ENCODE measurements around the gene DEFB112.

Gene DEFB112, protein sequence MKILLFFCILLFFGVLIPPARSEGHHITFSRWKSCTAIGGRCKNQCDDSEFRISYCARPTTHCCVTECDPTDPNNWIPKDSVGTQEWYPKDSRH

GRCh38 chr6:50049829-50050228 is at the start of gene DEFB112:
TSS of gene DEFB112 (minus strand) at chr6:50049929. CDS start at chr6:50049869, 60 bp downstream.
- no peak for DNase-seq (ENCODE audit: low read depth in 1 of 2, low spot score in 1 of 2)

DNA sequence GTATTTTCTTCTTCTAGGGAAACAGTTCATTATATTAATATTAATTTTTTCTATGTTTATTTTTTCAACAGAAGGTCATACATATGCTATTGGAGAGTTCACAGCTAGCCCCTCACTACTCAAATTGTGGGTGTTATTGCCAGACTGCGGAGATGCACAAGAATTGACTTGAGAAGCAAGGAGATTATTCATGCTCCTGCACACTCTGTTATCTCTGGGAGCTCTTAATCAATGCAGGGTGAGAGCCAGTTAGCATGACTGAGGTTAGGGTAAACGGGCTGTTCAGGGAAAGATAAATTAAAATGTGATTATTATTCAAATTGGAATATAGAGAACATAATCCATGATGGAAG is 48.9 kb upstream of the DEFB112 start:
- no peak for DNase-seq (ENCODE audit: low read depth in 1 of 2, low spot score in 1 of 2)

DNA sequence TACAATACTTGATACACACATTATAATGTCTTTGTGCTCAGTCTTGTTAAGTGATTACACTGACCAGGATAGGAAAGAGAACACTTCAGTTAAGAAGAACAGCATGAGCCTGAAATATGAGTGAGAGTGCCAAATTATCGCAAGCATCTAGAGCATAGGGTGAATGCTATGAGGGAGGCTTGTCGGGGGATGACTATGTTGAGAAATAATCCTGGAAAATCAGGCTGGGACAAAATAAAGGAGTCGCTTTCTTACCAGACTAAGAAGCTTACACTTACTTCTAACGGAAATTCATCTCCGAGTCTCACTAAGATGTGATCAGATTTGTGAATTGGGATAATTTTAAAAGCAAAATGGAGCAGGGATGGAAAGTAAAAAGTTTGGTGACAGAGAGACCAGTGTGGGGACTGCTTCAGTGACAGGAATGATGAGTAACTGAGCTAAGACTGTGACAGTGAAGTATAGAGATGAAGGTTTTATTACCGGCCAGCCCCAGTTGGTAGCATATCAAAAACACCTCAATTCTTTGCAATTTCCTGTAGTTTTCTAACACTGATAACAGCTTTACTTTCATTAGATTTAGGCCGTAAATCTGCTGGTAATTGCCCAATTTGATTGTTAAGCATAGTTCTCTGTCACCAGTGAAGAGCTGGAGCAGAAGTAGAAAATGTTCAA is 48.4 kb upstream of the DEFB112 start:
- DNase-seq (ENCODE audit: low read depth in 1 of 2, low spot score in 1 of 2), result no peak

- DNase-seq (ENCODE audit: low read depth in 1 of 2, low spot score in 1 of 2), result no peak
Measured at GRCh38 chr6:50096296-50096695, 46.6 kb upstream of the DEFB112 start.

DNA sequence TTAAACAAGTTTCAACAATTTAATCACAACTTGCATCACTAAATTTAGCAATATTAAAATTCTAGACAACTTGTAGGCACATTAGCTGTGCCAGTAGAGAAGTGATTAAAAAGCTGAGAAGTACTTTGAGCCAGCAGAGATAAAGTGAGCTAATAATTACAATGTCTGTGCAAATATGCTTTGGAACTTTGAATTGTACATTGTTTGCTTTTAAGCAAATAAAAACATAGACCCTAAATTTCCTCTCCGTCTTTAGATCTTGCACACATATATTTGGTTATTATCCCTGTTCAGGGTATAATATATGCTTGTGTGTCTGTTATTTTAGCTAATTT is 44.2 kb upstream of the DEFB112 start:
- DNase-seq (ENCODE audit: low read depth in 1 of 2, low spot score in 1 of 2), result no peak

DNA sequence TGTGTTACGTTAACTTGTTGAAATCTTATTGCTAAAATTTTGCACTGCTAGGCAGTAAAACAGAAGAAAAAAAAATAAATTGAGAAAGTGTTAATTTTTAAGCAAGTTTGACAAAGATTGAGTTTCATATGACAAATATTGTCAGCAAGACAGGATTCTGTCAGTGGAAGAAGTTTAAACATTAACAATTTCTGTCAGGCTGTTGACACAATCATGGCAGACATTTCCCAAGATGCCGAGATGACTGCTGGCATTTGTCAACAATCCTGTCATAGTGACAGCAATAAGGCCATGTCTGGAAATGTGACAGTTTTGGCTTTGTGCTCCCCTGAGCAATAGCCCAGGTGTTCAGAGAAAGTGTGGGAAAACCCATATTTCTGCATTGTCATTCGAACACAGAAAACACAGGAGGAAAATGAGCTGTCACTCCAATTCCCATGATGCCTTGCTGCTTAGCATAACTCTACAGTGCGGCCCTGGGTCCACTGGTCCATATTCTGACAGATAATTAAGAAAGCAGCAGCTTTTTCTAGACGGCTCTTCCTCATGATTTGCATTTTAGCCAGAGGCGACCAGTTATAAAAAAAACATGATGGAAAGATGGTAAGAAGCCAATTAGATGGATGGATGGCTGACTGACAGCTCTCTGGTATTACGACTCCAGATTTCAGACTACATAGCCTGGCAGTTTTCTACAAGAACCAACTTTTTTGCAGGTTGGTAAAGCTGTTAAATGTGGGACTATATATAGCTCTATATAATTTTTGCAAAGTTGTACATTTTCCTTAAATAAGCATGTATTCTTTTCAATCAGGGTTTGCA is 43.6 kb upstream of the DEFB112 start:
- no peak for DNase-seq (ENCODE audit: low read depth in 1 of 2, low spot score in 1 of 2)

GRCh38 chr6:50091641-50092040 is 41.9 kb upstream of the DEFB112 start:
- DNase-seq (ENCODE audit: low read depth in 1 of 2, low spot score in 1 of 2), result no peak

- no peak for DNase-seq (ENCODE audit: low read depth in 1 of 2, low spot score in 1 of 2)
Measured at GRCh38 chr6:50089911-50090310, 40.2 kb upstream of the DEFB112 start.

- DNase-seq (ENCODE audit: low read depth in 1 of 2, low spot score in 1 of 2), result no peak
Measured at GRCh38 chr6:50087231-50087954, 37.7 kb upstream of the DEFB112 start.

- no peak for DNase-seq (ENCODE audit: low read depth in 1 of 2, low spot score in 1 of 2)
Measured at GRCh38 chr6:50077385-50077784, 27.7 kb upstream of the DEFB112 start.

DNA sequence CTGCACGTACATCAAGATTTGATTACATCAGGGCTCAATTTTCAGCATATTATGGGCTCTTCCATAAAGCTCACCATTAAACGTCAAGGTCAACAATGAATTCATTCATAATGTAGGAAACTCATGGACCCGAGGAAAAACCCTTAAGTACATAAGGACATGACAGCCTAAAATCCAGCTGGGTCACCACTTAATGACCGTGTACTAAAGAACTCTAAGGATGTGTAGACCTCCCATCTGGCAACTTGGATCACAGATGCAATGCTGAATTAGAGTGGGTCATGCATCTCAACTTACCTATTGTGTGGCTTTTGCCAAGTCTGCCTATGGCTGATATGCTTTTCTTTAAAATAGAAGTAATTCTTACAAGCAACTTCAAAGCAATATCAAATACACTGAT is 26.7 kb upstream of the DEFB112 start:
- no peak for DNase-seq (ENCODE audit: low read depth in 1 of 2, low spot score in 1 of 2)

DNA sequence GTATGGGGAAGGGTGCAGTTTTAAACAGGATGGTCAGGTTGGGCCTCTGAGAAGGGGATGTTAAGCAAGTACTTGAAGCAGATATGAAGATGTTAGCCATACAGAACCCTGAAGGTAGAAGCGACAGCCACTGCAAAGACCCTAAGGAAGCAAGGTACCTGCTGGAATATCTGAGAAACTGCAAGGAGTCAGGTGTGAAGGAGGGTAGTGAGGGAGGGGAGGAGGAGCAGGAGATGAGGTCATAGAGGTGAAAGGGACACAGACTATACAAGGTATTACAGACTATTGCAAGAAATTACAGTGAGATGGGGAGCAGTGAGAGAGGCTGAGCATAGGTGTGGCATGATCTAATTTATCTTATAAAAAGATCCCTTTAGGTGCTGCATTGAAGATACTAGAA is 22.2 kb upstream of the DEFB112 start:
- DNase-seq (ENCODE audit: low read depth in 1 of 2, low spot score in 1 of 2), result no peak

- DNase-seq (ENCODE audit: low read depth in 1 of 2, low spot score in 1 of 2), result no peak
Measured at GRCh38 chr6:50070101-50070500, 20.4 kb upstream of the DEFB112 start.

- DNase-seq (ENCODE audit: low read depth in 1 of 2, low spot score in 1 of 2), result no peak
Measured at GRCh38 chr6:50062051-50062450, 12.3 kb upstream of the DEFB112 start.

DNA sequence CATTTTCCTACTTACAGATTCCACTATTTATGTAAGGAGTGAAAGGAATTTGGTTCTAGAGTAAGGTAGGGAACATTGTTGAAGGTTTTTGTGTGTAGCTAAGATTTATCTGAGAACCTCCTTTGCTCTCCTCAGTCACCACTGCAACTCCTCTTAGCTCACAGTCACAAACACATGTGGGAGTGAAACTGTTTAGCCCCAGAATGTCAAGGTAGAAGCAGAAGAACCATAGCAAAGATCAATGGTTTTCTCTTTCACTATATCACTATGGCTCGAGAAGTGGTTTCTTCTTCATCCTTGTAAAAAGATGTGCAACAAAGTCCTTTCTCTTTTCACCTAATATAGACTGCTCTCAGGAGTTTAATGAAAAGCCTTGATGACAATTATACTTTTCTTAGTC is 6.5 kb upstream of the DEFB112 start:
- no peak for DNase-seq (ENCODE audit: low read depth in 1 of 2, low spot score in 1 of 2)

GRCh38 chr6:50047026-50047425 is 2.7 kb downstream of the DEFB112 start:
- DNase-seq (ENCODE audit: low read depth in 1 of 2, low spot score in 1 of 2), result no peak

GRCh38 chr6:50030777-50031562 is 18.8 kb downstream of the DEFB112 start:
- no peak for DNase-seq (ENCODE audit: low read depth in 1 of 2, low spot score in 1 of 2)

DNA sequence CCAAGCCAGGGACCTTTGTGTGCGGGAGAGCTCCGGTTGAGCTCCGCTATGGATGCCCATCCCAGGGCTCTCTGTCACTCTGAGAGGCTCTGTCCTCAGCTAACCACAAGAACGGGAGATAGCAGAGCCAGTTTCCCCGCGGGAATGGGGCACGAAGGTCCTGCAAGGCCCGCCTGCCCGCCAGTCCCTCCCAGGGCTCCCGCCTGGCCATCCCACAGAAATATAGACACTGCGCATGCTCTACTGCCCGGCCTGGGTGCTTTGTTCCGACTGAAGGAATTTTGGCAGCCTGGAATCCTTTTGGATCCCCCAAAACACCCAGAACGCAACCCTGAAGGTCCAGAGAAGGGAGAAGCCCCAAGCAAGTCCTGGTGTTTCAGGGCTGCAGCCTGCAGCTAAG is 19.4 kb downstream of the DEFB112 start:
- DNase-seq (ENCODE audit: low read depth in 1 of 2, low spot score in 1 of 2), result no peak

GRCh38 chr6:50025258-50025657 is 24.5 kb downstream of the DEFB112 start:
- DNase-seq (ENCODE audit: low read depth in 1 of 2, low spot score in 1 of 2), result no peak

- no peak for DNase-seq (ENCODE audit: low read depth in 1 of 2, low spot score in 1 of 2)
Measured at GRCh38 chr6:50021894-50022293, 27.8 kb downstream of the DEFB112 start, which contains the start of gene DEFB110. TSS of gene DEFB110 (minus strand) at chr6:50021994. CDS start at chr6:50021935, 59 bp downstream.

DNA sequence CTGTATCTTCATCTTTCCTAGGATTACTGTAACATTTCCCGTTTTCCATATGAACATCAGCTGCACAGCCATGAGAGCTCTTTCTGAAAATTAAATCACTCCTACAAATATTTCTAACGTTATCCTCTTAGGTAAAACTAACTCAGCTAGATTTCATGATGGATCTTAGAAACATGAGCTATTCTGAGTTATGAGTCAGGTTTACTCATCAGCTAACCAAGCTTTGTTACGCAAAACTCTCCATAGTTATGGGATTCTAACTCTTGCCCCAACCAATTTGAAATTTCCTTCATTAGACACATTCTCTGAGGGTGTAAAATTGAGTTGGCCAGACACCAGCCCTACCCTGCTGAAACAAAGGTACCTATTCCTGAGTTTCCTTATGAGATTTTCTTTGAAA is 41.9 kb downstream of the DEFB112 start:
- DNase-seq (ENCODE audit: low read depth in 1 of 2, low spot score in 1 of 2), result no peak
